ENCODE data around the gene HLA-DQA1. TPM values are rescaled to one million over a fixed set of nuclear protein-coding genes. Genes with fewer than 3 reads are reported as not detected.

HLA-DQA1 gene
- total and polyA plus RNA-seq, 9 of the 15 experiments (the other 6 are each of a cell fraction or from before 2014, with no cell fraction given): 0.04 to 0.49 TPM; not detected in 7

DNA sequence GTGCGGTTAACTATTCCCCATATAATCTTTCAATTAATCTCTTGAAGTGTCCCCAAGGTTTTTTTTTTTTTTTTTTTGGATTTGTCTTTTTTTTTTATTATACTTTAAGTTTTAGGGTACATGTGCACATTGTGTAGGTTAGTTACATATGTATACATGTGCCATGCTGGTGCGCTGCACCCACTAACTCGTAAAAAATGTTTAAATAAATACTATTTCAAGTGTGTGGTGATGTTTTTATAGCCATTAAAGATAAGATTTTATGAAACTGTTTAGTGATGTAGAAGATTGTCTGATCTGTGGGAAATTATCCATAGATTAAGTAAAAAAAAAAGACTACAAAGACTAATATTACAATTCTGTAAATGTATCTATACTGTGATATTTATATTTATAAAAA, 12.6 kb upstream of the HLA-DQA1 start (continued):
- TF ChIP-seq ZNF668 (CRISPR knock-in tag; IDR thresholded peaks at IDR 0.05): no peak
- TF ChIP-seq POLR3A (IDR thresholded peaks at IDR 0.05; ENCODE audit: borderline replicate concordance, extremely low read depth, insufficient read depth, insufficient read length): no peak
- TF ChIP-seq TEAD2 (tag; IDR thresholded peaks at IDR 0.05): no peak
- TF ChIP-seq, protein P1, sequence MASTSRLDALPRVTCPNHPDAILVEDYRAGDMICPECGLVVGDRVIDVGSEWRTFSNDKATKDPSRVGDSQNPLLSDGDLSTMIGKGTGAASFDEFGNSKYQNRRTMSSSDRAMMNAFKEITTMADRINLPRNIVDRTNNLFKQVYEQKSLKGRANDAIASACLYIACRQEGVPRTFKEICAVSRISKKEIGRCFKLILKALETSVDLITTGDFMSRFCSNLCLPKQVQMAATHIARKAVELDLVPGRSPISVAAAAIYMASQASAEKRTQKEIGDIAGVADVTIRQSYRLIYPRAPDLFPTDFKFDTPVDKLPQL (IDR thresholded peaks at IDR 0.05; ENCODE audit: extremely low read depth, insufficient read length): no peak
- TF ChIP-seq CTBP1 (IDR thresholded peaks at IDR 0.05; ENCODE audit: borderline replicate concordance): no peak
- no peak for TF ChIP-seq ZBTB17 (CRISPR knock-in tag; IDR thresholded peaks at IDR 0.05)
- no peak for TF ChIP-seq RCOR1 (IDR thresholded peaks at IDR 0.05; ENCODE audit: borderline replicate concordance in 1 of 2, low read depth in 2 of 2, low read length in 2 of 2)
- TF ChIP-seq AFF4 (CRISPR knock-in tag; IDR thresholded peaks at IDR 0.05): no peak
- TF ChIP-seq BACH1 (tag; IDR thresholded peaks at IDR 0.05): no peak
